ENCODE measurements around the gene AGPAT1. TPM values are rescaled to one million over a fixed set of nuclear protein-coding genes. Genes with fewer than 3 reads are reported as not detected.

AGPAT1 gene
- total and polyA plus RNA-seq, 2 of the 13 experiments (the other 11 are each of a cell fraction or from before 2014, with no cell fraction given), result 51.3 to 139 TPM

DNA sequence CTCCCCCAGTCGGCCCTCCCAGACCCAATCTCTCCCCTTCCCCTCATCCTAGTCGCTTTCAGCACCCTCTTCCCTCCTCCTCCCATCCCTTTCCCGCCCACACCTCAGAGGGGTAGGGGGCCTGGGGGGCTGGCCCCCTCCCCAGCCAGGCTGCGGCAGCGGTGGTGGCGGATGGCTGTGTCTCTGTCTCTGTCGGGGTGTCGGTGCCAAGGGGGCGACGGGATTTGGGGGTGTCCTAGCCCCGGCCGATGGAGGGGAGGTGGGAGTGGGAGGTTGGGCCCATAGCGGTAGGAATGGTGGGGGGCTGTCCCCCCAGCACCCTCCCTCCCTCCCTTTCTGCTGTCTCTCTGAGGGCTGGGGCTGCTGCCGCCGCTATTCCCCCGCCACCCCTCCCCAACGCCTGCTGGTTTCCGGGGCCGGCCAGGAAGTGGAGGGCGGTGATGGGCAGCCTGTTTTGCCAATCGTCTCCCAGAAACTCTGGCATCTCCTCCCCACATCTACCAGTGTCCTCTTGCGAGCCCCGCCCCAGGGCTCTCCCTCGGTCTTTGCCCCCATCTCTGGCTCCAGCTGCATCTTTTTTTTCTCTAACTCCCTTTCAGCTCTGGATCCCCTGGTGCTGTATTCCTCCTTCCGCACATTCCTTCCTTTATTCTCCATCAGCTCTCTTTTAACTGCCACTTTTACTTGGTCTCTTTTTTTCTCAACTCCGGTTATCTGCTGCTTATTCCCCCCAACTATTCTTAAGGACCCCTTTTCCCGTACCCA is at the start of gene AGPAT1 (continued):
- TF ChIP-seq ZNF598 (CRISPR knock-in tag; IDR thresholded peaks at IDR 0.05; ENCODE audit: borderline replicate concordance) (peak; percentile 87; the same call in 1 of the 2 replicates), ONECUT2 (CRISPR knock-in tag; IDR thresholded peaks at IDR 0.05) (no peak), NR2C2 (CRISPR knock-in tag; IDR thresholded peaks at IDR 0.05; ENCODE audit: borderline replicate concordance) (peak; percentile 69), ZNF615 (CRISPR knock-in tag; IDR thresholded peaks at IDR 0.05; ENCODE audit: borderline replicate concordance) (no peak), ZNF10 (CRISPR knock-in tag; IDR thresholded peaks at IDR 0.05; ENCODE audit: borderline replicate concordance, low read depth) (no peak), GZF1 (CRISPR knock-in tag; IDR thresholded peaks at IDR 0.05) (peak; percentile 82), JUN (CRISPR knock-in tag; IDR thresholded peaks at IDR 0.05) (no peak), ZNF382 (CRISPR knock-in tag; IDR thresholded peaks at IDR 0.05; ENCODE audit: borderline replicate concordance) (no peak), XBP1 (CRISPR knock-in tag; IDR thresholded peaks at IDR 0.05) (no peak), EEA1 (CRISPR knock-in tag; IDR thresholded peaks at IDR 0.05; ENCODE audit: borderline replicate concordance) (peak; percentile 56; the same call in 1 of the 2 replicates), SNAPC2 (CRISPR knock-in tag; IDR thresholded peaks at IDR 0.05) (no peak), ELF4 (CRISPR knock-in tag; IDR thresholded peaks at IDR 0.05; ENCODE audit: borderline replicate concordance) (no peak), ZNF878 (CRISPR knock-in tag; IDR thresholded peaks at IDR 0.05) (no peak; the same call in 1 of the 2 replicates), RXRB (CRISPR knock-in tag; IDR thresholded peaks at IDR 0.05; ENCODE audit: borderline replicate concordance) (peak; percentile 41; the same call in 1 of the 2 replicates), MTA1 (CRISPR knock-in tag; IDR thresholded peaks at IDR 0.05; ENCODE audit: borderline replicate concordance) (peak; percentile 71; the same call in 1 of the 2 replicates), FOXA3 (CRISPR knock-in tag; IDR thresholded peaks at IDR 0.05) (peak; percentile 8; the same call in 1 of the 2 replicates), SKI (IDR thresholded peaks at IDR 0.05; ENCODE audit: partially characterized antibody) (no peak), CEBPB (IDR thresholded peaks at IDR 0.05; ENCODE audit: borderline replicate concordance, low read depth, low read length) (no peak), MATR3 (CRISPR knock-in tag; IDR thresholded peaks at IDR 0.05) (no peak), HNRNPL (IDR thresholded peaks at IDR 0.05; ENCODE audit: low read depth, low read length) (0 out of 2 replicates have a peak, but pooled peaks have one; percentile 57)
- TF ChIP-seq, protein P1, sequence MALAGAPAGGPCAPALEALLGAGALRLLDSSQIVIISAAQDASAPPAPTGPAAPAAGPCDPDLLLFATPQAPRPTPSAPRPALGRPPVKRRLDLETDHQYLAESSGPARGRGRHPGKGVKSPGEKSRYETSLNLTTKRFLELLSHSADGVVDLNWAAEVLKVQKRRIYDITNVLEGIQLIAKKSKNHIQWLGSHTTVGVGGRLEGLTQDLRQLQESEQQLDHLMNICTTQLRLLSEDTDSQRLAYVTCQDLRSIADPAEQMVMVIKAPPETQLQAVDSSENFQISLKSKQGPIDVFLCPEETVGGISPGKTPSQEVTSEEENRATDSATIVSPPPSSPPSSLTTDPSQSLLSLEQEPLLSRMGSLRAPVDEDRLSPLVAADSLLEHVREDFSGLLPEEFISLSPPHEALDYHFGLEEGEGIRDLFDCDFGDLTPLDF (CRISPR knock-in tag; IDR thresholded peaks at IDR 0.05), result no peak
- TF ChIP-seq, protein P2, sequence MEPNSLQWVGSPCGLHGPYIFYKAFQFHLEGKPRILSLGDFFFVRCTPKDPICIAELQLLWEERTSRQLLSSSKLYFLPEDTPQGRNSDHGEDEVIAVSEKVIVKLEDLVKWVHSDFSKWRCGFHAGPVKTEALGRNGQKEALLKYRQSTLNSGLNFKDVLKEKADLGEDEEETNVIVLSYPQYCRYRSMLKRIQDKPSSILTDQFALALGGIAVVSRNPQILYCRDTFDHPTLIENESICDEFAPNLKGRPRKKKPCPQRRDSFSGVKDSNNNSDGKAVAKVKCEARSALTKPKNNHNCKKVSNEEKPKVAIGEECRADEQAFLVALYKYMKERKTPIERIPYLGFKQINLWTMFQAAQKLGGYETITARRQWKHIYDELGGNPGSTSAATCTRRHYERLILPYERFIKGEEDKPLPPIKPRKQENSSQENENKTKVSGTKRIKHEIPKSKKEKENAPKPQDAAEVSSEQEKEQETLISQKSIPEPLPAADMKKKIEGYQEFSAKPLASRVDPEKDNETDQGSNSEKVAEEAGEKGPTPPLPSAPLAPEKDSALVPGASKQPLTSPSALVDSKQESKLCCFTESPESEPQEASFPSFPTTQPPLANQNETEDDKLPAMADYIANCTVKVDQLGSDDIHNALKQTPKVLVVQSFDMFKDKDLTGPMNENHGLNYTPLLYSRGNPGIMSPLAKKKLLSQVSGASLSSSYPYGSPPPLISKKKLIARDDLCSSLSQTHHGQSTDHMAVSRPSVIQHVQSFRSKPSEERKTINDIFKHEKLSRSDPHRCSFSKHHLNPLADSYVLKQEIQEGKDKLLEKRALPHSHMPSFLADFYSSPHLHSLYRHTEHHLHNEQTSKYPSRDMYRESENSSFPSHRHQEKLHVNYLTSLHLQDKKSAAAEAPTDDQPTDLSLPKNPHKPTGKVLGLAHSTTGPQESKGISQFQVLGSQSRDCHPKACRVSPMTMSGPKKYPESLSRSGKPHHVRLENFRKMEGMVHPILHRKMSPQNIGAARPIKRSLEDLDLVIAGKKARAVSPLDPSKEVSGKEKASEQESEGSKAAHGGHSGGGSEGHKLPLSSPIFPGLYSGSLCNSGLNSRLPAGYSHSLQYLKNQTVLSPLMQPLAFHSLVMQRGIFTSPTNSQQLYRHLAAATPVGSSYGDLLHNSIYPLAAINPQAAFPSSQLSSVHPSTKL (CRISPR knock-in tag; IDR thresholded peaks at IDR 0.05), result 0 out of 2 replicates have a peak, but pooled peaks have one; percentile 22
- TF ChIP-seq, protein P3, sequence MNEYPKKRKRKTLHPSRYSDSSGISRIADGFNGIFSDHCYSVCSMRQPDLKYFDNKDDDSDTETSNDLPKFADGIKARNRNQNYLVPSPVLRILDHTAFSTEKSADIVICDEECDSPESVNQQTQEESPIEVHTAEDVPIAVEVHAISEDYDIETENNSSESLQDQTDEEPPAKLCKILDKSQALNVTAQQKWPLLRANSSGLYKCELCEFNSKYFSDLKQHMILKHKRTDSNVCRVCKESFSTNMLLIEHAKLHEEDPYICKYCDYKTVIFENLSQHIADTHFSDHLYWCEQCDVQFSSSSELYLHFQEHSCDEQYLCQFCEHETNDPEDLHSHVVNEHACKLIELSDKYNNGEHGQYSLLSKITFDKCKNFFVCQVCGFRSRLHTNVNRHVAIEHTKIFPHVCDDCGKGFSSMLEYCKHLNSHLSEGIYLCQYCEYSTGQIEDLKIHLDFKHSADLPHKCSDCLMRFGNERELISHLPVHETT (CRISPR knock-in tag; conservative IDR thresholded peaks at IDR 0.05), result peak; percentile 11; the same call in 1 of the 2 replicates
